GM15510 (cell line): ENCODE measurements around the gene ST3GAL2.

Source experiments
- POLR2A ChIP-seq: IDR thresholded peaks from 3 replicates; pipeline ENCODE4 v1.6.1; 2011; ENCODE audit warnings: borderline replicate concordance; ENCODE audit not compliant: insufficient read length; ENCODE audit errors: extremely low read depth

The ST3GAL2 gene

DNA sequence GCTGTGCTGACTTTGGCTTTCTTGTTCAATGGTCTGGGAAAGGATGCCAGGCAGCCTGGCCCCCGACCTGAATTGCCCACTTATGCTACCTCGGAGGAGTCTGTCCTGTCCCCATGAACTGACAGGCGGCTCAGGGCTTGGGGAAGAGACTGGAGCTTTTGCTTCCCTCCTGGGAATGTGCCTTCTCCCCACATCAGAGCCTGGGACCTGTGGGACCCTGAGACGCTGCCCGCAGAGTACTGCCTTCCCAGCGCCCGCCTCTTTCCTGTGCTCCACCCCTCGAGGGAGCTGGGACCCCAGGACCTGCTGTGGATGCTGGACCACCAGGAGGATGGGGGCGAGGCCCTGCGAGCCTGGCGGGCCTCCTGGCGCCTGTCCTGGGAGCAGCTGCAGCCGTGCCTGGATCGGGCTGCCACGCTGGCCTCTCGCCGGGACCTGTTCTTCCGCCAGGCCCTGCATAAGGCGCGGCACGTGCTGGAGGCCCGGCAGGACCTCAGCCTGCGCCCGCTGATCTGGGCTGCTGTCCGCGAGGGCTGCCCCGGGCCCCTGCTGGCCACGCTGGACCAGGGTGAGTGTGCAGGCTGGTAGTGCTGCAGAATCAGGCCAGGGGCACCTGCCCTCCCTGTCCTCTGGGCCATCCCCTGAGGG, 34.0 kb upstream of the ST3GAL2 start:
- no peak for TF ChIP-seq POLR2A

DNA sequence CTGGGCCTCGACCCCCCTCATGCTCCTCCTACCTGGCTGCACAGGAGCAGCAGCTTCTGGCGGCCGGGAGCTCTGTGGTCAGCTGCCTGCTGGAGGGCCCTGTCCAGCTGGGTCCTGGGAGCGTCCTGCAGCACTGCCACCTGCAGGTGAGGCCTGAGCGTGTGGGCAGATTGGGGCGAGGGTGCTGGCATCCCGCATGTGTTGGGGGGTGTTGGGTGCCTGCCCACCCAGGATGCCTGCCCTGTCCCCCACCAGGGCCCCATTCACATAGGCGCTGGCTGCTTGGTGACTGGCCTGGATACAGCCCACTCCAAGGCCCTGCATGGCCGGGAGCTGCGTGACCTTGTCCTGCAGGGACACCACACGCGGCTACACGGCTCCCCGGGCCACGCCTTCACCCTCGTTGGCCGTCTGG, 32.0 kb upstream of the ST3GAL2 start:
- TF ChIP-seq POLR2A, result no peak

DNA sequence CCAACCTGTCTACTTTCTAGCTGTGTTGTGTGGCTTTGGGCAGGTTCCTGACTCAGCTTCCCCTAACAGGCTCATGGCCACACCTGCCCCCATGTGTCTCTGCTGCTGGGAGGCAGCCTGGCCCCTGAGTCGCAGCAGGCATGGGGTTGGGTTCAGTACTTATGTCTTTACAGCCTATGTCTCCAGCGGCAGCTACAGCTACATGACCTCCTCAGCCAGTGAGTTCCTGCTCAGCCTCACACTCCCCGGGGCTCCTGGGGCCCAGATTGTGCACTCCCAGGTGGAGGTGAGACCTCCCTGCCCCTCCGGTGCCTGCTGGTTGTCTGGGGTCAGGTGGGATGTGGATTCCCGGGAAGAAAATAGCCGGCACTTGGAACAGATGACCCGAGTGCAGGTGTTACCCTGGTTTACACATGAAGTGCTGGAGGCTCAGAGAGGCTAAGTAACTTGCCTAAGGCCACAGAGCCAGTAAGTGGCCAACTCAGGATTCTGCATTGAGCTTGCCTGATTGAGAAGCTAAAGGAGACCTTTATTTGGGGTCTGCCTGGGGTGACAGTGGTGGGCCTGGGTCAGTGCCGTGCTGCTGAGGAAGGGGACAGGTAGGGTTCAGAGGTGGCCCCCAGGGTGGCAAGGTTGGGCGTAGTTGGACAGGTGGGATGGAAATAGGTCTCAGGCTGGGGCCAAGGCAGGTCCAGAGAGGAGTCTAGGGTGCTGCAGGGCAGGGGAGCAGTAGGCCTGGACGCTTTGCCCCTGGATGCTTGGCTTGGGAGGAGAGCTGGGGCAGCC, 31.4 kb upstream of the ST3GAL2 start:
- TF ChIP-seq POLR2A, result no peak

DNA sequence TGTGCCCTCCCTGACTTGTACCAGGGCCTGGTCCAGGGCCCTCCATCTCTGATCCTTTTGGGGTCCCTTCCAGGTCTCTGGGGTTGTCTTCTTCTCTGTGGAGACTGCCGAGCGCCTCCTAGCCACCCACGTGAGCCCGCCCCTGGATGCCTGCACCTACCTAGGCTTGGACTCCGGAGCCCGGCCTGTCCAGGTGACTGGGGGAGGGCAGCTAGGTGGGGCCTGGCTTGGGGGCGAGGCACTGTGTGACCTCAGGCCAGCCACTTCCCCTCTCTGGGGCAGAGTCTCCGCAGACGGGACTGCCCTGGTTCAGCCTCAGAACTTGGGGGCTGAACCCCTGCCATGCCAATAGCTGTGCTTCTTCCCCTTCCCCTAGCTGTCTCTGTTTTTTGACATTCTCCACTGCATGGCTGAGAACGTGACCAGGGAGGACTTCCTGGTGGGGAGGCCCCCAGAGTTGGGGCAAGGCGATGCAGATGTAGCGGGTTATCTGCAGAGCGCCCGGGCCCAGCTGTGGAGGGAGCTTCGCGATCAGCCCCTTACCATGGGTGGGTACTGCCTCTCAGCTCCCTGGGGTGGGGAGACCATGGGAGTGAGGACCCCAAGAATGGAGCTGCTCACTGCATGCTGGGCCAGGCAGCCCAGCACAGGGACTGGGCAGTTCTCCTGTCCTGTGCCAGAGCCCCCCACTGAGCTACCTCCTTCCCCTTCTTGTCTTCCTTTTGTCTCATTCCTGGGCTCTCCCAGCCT, 30.1 kb upstream of the ST3GAL2 start:
- no peak for TF ChIP-seq POLR2A

DNA sequence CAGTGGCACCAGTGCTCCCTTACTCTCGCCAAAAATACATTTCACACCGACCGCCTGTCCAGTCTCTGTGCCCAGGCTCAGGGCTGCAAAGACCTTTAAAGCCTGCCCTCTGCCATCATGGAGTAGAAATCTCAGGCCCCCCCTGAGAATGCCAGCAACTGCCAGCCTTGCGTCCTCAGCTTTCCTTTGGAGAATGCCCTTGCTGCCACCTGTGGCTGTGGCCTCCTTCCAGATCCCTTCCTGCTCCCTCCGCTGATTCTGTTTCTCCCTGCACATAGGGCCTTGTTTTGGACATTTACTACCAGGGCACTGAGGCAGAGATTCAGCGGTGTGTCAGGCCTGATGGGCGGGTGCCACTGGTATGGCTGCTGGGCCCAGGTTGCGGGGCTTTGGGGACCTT, 28.7 kb upstream of the ST3GAL2 start:
- TF ChIP-seq POLR2A, result no peak

DNA sequence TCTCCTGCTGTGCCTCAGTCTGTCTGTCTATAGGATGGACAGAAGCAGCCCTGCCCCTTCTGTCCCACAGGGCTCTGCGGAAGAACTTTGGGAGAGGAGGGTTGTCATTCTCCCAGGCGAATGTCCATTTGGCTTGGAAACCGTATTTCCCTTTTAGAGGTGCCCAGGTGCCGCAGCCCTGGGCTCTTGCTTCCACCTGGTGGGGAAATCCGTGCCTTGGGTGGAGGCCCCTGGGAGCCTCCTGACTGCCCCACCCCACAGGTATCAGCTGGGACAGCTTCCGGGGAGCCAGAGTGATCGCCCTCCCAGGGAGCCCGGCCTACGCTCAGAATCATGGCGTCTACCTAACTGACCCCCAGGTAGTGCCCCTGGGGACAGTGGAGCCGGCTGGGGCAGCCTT, 28.2 kb upstream of the ST3GAL2 start:
- TF ChIP-seq POLR2A, result no peak

DNA sequence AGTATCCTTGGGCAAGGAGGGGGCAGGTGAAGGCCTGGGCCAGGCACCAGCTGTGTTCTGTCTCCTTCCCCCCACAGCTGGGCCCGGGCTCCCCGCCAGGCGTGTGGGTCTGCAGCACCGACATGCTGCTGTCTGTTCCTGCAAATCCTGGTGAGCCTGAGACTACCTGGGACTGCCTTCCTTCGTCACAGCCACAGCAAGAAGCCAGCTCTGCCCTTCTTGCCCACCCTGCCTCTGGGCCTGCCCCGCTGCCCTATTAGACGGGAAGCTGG, 27.8 kb upstream of the ST3GAL2 start:
- TF ChIP-seq POLR2A, result no peak

DNA sequence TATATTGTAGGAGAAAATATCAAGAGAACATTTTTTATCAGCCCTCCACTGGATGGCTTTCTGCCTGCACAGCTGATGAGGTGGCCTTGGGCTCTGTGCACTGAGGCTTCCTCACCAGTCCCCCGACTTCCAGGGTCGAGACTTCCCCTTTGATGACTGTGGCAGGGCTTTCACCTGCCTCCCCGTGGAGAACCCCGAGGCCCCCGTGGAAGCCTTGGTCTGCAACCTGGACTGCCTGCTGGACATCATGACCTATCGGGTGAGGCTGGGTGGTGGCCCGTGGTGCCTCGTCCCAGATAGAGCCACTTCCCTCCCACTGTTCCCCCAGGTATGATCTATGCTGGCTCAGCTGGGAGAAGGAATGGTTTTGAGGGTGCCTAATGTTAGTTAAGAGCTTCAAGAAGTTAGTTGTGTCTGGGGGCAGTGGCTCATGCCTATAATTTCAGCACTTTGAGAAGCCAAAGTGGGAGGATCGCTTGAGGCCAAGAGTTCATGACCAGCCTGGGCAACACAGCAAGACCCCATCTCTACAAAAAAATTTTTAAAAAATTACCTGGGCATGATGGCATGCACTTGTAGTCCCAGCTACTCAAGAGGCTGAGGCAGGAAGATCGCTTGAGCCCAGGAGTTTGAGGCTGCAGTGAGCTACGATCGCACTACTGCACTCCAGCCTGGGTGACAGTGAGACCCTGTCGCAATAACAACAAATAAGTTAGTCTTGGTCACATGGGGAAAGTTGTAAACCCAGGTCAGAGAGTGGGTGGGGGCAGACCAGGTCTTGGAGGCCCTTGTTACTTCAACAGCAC, 27.3 kb upstream of the ST3GAL2 start:
- TF ChIP-seq POLR2A, result no peak

DNA sequence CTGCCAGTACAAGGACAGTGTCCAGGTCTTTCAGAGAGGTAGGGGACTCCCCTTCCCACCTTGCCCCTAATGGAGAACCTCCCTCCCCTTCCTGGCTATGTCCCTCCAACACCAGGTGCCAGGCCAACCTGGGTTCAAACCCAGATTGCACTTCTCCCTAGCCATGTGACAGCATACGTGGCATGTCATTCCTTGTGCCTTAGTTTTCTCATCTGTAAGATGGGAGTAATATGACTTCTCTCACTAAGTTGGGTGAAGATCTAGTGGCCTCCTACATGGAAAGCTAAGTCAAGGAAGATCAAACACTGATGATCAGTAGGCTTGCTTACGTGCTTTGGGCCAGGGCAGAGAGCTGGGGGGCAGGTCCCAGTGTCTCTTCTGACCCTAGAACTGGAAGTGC, 24.3 kb upstream of the ST3GAL2 start:
- no peak for TF ChIP-seq POLR2A

DNA sequence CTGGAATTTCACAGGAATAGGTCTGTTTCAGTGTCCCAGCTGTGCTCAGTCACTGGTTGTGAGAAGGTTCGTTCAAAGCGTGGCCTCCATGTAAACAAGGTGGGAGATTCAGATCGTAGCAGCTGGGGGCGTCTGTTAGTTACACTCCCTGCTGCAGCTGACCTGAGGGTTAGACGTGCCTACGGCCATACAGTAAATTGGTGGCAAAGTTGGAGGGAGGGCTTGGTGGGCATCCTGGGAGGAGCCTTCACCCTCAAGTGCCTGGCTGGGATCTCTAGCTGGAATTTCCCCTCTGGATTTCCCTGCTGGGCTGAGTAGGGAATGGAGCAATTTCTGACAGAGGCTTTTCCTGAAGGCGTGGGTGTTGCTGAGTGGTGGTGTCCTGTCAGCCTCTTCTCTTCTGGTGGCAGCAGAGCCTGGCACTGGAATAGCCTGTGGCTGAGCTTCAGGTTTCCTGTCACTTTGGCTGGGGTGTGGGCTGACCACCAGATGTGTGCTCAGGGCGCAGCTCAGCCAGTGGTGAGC, 21.9 kb upstream of the ST3GAL2 start:
- no peak for TF ChIP-seq POLR2A

DNA sequence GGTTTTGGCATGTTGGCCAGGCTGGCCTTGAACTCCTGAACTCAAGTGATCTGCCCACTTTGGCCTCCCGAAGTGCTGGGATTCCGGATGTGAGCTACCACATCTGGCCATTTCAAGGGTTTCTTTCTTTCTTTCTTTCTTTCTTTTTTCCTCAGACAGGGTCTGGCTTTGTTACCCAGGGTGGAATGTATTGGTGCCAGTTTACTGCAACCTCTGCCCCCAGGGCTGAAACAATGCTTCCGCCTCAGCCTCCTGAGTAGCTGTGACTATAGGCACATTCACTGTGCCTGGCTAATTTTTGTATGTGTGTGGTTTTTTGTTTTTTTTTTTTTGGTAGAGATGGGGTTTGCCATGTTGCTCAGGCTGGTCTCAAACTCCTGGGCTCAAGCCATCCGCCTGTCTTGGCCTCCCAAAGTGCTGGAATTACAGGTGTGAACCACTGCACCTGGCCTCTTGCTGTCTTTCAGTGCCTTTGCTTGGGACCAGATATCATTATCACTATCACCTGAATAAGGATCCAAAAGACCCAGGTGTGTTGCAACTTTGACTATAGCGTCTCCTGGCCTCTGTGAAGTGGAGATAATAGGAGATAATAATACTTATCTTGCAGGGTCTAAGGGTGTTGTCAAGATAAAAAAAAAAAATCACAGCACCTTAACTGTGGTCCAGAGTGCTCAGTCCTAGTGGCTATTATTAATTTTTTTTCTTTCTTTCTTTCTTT, 18.7 kb upstream of the ST3GAL2 start:
- no peak for TF ChIP-seq POLR2A

DNA sequence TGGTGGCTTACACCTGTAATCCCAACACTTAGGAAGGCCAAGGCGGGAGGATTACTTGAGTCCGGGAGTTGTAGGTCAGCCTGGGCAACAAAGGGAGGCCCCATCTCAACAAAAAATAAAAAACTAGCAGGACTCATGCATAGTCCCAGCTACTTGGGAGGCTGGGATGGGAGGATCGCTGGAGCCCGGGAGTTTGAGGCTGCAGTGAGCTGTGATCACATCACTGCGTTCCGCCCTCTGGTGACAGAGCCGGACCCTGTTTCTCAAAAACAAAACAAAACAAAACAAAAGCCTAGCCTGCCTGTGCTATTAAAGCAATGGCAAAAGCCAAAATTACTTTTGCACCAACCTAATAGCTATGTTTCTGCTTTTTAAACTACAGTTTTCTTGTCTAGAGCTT, 17.0 kb upstream of the ST3GAL2 start:
- no peak for TF ChIP-seq POLR2A

DNA sequence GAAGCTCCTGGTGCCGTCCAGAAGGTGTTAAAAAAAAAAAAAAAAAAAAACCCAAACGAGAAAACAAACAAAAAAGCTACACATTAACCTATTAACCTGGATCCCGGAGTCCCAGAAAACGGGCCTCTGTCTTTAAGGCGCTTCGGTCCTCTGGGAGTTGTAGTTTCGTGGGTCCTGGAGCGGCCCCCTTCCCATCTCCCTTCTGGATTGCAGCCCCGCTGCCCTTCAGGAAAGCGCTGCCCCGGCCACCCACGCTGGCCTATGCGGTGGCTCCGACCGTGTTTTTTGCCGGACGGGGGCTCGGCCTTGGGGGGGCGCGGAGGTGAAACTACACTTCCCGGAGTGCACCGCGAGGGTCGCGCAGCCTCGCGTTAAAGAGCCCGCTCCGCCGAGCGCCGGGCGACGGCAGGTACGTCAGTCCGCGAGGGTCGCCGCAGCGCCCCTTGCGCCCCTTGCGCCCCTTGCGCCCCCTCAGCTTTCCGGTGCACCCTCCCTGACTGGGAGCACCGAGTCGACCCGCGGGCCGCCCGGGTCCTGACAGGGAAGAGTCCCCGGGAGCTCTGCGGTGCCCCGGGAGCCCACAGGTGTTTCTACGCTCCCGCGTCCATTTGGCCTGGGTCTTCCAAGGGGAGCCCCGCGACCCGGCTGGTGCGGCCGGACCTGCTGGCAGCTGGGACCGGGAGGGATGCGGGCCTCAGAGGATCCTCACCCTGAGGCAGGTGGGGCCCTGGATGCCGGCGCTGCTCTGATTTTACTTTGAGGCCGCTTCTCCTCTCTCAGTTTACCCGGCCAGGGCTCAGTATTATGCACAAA, 15.5 kb upstream of the ST3GAL2 start, which contains the start of gene FCSK:
Gene FCSK (plus strand): TSS at position 374 of the 813 bp plus-strand sequence. CDS start 8,596 bp downstream, outside the sequence.
- TF ChIP-seq POLR2A, result peak; percentile 56
